Right cardiac atrium (tissue), 5 donors: ENCODE data around the gene FGB. TPM values are rescaled to one million over a fixed set of nuclear protein-coding genes. Genes with fewer than 3 reads are reported as not detected.
A peak's percentile ranks its signal among the peaks of the same experiment; 100 is the strongest.

Source experiments
- ATAC-seq, 2 donors: fragments of 200-7000 bp; cut with Tn5 transposase; one replicate each; pipeline versions ENCODE4 v1.8.0 to v1.9.1; 2020; ENCODE audit warnings: moderate library complexity in 2 of 2, mild to moderate bottlenecking in 1 of 2
- DNase-seq, 3 donors: peaks; one replicate each; pipeline ENCODE4 v3.0.0-alpha.2; 2020
- H3K27ac ChIP-seq: one replicate; pipeline ENCODE4 v1.5.1; 2013; ENCODE audit warnings: mild to moderate bottlenecking, low read length, control low read depth, moderate library complexity
- H3K27me3 ChIP-seq: one replicate; pipeline ENCODE4 v1.6.1; 2013; ENCODE audit not compliant: control insufficient read depth, insufficient read depth
- H3K4me1 ChIP-seq: one replicate; pipeline ENCODE4 v1.6.1; 2013; ENCODE audit warnings: low read length; ENCODE audit not compliant: control insufficient read depth, insufficient read depth
- H3K4me3 ChIP-seq: one replicate; pipeline ENCODE4 v1.5.1; 2013; ENCODE audit warnings: low read length, control low read depth
- H3K9me3 ChIP-seq: one replicate; pipeline ENCODE4 v1.6.1; 2013; ENCODE audit warnings: low read length; ENCODE audit not compliant: control insufficient read depth
- WGBS: extraction: QIAGEN DNeasy Blood & Tissue Kit; methylation state at CpG from one replicate; pipeline ENCODE4 v1.1.7; 2013; 5-methylcytosine and 5-hydroxymethylcytosine counted together
- intact Hi-C, 4 donors: fragments of 100-400 bp; cut with DNase I; formaldehyde crosslinking; loops; one replicate each; pipeline versions ENCODE4 v1.11.0 to v1.14.0; 2022 to 2023
- polyA plus RNA-seq: library from polyadenylated mRNA; stranded (reverse); fragments of 200-250 nt; gene quantifications from one replicate; pipeline ENCODE4 v1.2.3, GENCODE V29; 2013
- total RNA-seq, 4 donors: library from RNA; stranded (reverse); fragmentation: NEBNext Ultra II Directional; extraction: Animal tissue kit (Norgen Biotek cat#: 25700); gene quantifications; one replicate each; pipeline ENCODE4 v1.2.1, GENCODE V29; 2021
- donor health status: healthy with polysubstance abuse.
- donor health status: DM: no; HTN: yes; CAD: no.
- donor health status: DM: no; HTN: no; CAD: no.
- donor health status: DM: no; HTN: yes; CAD: no; lungs with severe emphysema.
- donor health status: DM: yes; HTN: yes; CAD: no.

Gene FGB
- total and polyA plus RNA-seq, 5 donors: 0.38 to 1.8 TPM; not detected in 3

DNA sequence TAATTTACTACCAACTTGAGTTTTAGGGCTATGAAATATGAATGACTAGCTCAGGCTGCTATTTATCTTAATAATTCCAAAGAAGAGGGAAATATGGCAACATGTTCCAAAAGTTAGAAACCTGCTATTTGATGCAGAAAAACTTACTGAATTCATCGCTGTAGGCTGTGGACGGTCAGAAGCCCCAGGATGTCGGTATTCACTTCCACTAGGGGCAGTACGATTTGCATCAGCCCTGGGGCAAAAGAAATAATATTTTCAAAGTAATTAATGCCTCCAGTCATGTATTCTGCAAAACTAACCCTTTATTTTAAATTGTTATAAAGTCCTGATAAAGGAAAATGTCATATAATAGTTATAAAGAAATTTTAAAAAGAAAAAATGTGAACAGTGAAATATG is 17.1 kb upstream of the FGB start:
- Histone ChIP-seq H3K9me3 (no peaks in the 10 kb centered on the region), H3K27ac (no peak overlapping the region), H3K4me3 (no peak overlapping the region), H3K4me1 (no peaks in the 10 kb centered on the region), H3K27me3 (no peaks in the 10 kb centered on the region)
- DNase-seq (no peak), ATAC-seq (no peak)
- intact Hi-C loops: no loop called here
- 89% methylated on average over 4 of the region's 4 CpGs for WGBS

DNA sequence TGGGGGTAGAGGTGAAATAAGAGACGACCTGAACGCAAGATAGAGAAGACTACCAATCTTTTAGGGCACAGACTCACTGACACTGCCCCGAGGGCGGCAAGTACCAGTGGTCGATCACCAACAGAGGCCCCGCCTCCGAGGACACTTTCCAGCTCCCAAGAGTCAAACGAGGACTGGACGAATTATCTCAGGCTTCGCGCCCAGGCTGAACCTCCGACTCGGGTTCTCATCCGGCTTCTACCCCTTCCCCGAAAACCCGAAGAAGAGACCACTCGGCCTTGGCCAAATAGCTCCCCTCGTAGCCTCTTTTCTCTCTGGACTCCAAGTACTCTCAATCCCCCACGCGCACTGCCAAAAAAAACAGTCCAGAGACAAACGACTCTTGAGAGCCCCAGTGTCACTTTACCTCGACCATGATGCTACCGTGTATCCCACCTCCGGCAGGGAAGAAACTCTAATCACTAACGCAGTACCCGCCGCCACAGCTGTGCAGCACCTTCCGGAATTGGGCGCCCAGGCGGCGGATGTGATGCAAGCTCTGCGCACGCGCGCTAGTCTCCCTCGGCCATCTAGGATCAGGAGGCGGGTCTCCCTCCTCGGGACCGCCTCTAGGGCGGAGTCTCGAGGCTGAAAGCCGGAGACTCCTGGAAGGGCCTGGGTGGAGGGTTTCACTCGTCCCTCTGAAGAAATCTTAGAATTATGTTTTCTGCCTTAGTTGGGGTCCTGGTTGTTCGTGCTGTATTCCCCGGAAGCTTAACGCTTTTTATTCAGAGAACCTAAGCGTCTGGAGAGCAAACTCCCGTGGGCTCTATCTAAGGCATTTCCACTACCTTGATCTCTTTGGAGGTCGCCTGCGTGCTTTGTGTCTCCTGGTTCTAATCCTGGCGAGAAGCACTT is 12.7 kb upstream of the FGB start, which contains the start of gene PLRG1:
PLRG1 (minus strand) TSS at position 507 of the 897 bp plus-strand sequence; CDS start at position 415, 92 bp downstream.
- intact Hi-C loops: loop anchor here in 2 of 4 donors (5.0 to 10.0 kb wide), 3 partner anchors 67 to 225 kb away; no protein-coding TSS in a partner anchor
- Histone ChIP-seq H3K9me3 (no peaks in the 10 kb centered on the region), H3K4me1 (no peaks in the 10 kb centered on the region), H3K4me3 (peak within 1 kb of the TSS; percentile 88), H3K27ac (peak within 1 kb of the TSS; percentile 70), H3K27me3 (no peaks in the 10 kb centered on the region)
- DNase-seq: peak; percentile 97 to 99 (median 99)
- peak; percentile 100 for ATAC-seq
- WGBS: under 1% methylated on average over 51 of the region's 51 CpGs

GRCh38 chr4:154551872-154552686 is 10.7 kb upstream of the FGB start:
- Histone ChIP-seq H3K9me3 (no peaks in the 10 kb centered on the region), H3K4me1 (no peaks in the 10 kb centered on the region), H3K27me3 (no peaks in the 10 kb centered on the region), H3K4me3 (no peak overlapping the region), H3K27ac (no peak overlapping the region)
- intact Hi-C loops: loop anchor here in 2 of 4 donors (5.0 to 10.0 kb wide), 3 partner anchors 65 to 223 kb away; no protein-coding TSS in a partner anchor
- ATAC-seq (peak; percentile 76 to 82), DNase-seq (peak; percentile 65 to 87 (median 82))
- 19% methylated on average over 6 of the region's 6 CpGs for WGBS

- no peak for ATAC-seq
- WGBS: 83% methylated on average over 1 of the region's 1 CpG
- Histone ChIP-seq H3K4me3 (no peak overlapping the region), H3K4me1 (no peaks in the 10 kb centered on the region), H3K27me3 (no peaks in the 10 kb centered on the region), H3K9me3 (no peaks in the 10 kb centered on the region), H3K27ac (no peak overlapping the region)
- DNase-seq: no peak
- intact Hi-C loops: loop anchor here in 3 of 4 donors (5.0 to 10.0 kb wide), 3 partner anchors 58 to 216 kb away; no protein-coding TSS in a partner anchor
Observed at GRCh38 chr4:154559141-154559493, 3.7 kb upstream of the FGB start.

GRCh38 chr4:154559494-154560418 is 3.1 kb upstream of the FGB start:
- no peaks in the 10 kb centered on the region for H3K4me1 ChIP-seq
- H3K4me3 ChIP-seq: no peak overlapping the region
- H3K27ac ChIP-seq: no peak overlapping the region
- DNase-seq: no peak
- no peak for ATAC-seq
- H3K9me3 ChIP-seq: no peaks in the 10 kb centered on the region
- intact Hi-C loops: loop anchor here in 3 of 4 donors (5.0 to 10.0 kb wide), 3 partner anchors 58 to 215 kb away; no protein-coding TSS in a partner anchor
- H3K27me3 ChIP-seq: no peaks in the 10 kb centered on the region
- WGBS: 70% methylated on average over 9 of the region's 9 CpGs

DNA sequence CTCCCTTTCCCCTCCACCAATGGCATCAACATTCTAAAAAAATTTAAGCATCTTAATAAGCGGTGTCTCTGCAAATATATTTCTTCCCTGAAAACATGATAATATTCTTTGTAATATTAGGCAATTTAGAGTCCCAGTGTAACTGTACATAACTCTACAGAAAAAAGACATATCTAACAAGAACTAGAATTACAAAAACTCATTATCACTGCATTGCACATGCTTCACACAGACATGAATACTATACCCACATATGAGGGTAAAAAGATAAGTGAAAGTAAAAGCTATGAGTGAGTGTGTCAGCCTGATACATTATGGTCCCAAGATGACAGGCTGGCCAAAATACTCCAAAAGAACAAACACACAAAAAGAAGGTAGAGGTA is 2.4 kb upstream of the FGB start:
- intact Hi-C loops: no loop called here
- no peaks in the 10 kb centered on the region for H3K4me1 ChIP-seq
- no peak for DNase-seq
- WGBS: 94% methylated on average over 1 of the region's 1 CpG
- H3K27me3 ChIP-seq: no peaks in the 10 kb centered on the region
- ATAC-seq: no peak
- no peak overlapping the region for H3K27ac ChIP-seq
- H3K4me3 ChIP-seq: no peak overlapping the region
- no peaks in the 10 kb centered on the region for H3K9me3 ChIP-seq

DNA sequence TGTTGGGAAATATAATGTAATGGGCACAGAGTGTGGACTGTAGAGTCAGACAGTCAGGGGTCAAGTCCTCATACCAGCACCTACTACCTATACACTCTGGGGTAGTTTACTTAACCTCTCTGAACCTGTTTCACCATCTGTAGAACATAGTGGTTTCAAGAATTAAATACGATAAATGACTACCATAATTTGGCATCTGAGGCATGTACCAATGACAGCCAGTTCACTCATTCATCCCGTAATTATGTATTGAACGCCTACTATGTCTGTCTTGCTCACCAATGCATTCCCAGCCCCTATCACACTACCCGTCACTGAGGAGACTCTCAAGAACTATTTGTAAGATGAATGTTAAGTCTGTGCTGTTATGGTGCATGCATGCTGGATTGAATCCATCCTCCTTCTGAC is 2.0 kb upstream of the FGB start:
- WGBS: 72% methylated on average over 4 of the region's 4 CpGs
- no peak for DNase-seq
- no peak for ATAC-seq

DNA sequence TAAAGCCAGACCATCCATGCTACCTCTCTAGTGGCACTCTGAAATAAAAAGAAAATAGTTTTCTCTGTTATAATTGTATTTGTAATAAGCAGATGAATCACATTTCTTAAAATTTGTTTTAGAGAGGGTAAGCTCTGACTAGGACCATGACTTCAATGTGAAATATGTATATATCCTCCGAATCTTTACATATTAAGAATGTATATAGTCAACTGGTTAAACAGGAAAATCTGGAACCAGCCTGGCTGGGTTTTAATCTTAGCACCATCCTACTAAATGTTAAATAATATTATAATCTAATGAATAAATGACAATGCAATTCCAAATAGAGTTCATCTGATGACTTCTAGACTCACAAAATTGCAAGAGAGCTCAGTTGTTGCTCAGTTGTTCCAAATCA is 1.5 kb downstream of the FGB start:
- H3K27me3 ChIP-seq: no peaks in the 10 kb centered on the region
- intact Hi-C loops: no loop called here
- H3K4me1 ChIP-seq: no peaks in the 10 kb centered on the region
- H3K4me3 ChIP-seq: no peak overlapping the region
- H3K9me3 ChIP-seq: no peaks in the 10 kb centered on the region
- WGBS: 91% methylated on average over 1 of the region's 1 CpG
- ATAC-seq: no peak
- H3K27ac ChIP-seq: no peak overlapping the region
- no peak for DNase-seq

More for the DNA sequence above, 2.0 kb upstream of the FGB start:
- H3K4me1 ChIP-seq: no peaks in the 10 kb centered on the region
- no peaks in the 10 kb centered on the region for H3K9me3 ChIP-seq
- intact Hi-C loops: no loop called here
- no peak overlapping the region for H3K4me3 ChIP-seq
- H3K27me3 ChIP-seq: no peaks in the 10 kb centered on the region
- H3K27ac ChIP-seq: no peak overlapping the region

- H3K27ac ChIP-seq: no peak overlapping the region
- H3K9me3 ChIP-seq: no peaks in the 10 kb centered on the region
- no peak for DNase-seq
- no peaks in the 10 kb centered on the region for H3K27me3 ChIP-seq
- ATAC-seq: no peak
- 85% methylated on average over 6 of the region's 6 CpGs for WGBS
- no peaks in the 10 kb centered on the region for H3K4me1 ChIP-seq
- intact Hi-C loops: no loop called here
- no peak overlapping the region for H3K4me3 ChIP-seq
Observed at GRCh38 chr4:154565704-154566103, 2.9 kb downstream of the FGB start.

DNA sequence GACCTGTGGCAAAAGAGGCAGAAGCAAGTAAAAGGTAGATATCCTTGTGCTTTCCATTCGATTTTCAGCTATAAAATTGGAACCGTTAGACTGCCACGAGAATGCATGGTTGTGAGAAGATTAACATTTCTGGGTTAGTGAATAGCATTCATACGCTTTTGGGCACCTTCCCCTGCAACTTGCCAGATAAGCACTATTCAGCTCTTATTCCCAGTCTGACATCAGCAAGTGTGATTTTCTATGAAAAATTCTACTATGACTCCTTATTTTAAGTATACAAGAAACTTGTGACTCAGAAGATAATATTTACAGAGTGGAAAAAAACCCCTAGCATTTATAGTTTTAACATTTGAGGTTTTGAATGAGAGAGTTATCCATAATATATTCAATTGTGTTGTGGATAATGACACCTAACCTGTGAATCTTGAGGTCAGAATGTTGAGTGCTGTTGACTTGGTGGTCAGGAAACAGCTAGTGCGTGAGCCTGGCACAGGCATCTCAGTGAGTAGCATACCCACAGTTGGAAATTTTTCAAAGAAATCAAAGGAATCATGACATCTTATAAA is 3.9 kb downstream of the FGB start:
- Histone ChIP-seq H3K4me3 (no peak overlapping the region), H3K27me3 (no peaks in the 10 kb centered on the region), H3K4me1 (no peaks in the 10 kb centered on the region), H3K27ac (no peak overlapping the region), H3K9me3 (no peaks in the 10 kb centered on the region)
- no peak for ATAC-seq
- 72% methylated on average over 5 of the region's 5 CpGs for WGBS
- DNase-seq: no peak
- intact Hi-C loops: no loop called here
